ENCODE data around the gene ST14.

DNA sequence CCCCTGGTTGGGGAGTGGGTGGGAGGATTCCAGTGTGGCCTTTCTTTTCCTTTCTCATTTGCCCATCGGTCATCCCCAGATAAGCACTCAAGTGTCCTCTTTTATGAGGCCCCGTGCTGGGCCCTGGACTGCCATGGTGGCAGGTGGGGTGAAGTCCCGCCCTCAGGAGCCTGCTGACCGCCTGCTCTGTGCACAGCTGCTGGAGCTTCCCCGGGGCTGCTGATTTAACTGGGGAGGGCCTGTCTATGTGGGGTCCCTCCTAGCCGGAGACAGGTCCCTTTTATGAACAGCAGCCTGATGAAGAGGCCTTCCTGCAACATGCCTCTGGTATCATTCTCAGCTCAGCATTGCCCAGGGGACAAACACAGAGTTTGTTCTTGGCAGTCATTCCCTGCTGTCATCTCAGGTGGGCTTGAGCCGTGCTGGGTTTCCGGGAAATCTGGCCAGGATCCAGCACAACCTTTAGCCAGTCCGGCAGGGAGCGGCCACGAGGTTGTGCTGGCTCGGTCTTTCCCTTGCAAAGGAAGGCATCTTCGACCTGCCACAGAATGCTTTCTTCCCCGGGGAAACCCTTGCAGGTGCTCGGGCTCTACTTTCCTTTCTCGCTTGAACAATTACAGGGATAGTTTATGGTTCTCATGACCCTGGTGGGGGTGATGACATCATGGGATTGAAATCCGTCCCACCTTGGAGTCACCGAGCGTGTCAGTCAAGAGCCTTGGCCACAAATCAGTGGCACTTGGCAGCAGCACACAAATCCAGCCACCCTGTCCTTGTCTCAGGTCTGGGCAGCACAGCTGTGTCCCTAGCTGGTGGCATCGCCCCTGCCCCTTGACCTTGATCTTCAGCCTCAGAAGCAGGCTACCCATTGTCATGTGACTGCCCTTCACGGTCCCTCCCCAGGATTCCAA, 20.1 kb downstream of the ST14 start:
- TF ChIP-seq, protein P1, sequence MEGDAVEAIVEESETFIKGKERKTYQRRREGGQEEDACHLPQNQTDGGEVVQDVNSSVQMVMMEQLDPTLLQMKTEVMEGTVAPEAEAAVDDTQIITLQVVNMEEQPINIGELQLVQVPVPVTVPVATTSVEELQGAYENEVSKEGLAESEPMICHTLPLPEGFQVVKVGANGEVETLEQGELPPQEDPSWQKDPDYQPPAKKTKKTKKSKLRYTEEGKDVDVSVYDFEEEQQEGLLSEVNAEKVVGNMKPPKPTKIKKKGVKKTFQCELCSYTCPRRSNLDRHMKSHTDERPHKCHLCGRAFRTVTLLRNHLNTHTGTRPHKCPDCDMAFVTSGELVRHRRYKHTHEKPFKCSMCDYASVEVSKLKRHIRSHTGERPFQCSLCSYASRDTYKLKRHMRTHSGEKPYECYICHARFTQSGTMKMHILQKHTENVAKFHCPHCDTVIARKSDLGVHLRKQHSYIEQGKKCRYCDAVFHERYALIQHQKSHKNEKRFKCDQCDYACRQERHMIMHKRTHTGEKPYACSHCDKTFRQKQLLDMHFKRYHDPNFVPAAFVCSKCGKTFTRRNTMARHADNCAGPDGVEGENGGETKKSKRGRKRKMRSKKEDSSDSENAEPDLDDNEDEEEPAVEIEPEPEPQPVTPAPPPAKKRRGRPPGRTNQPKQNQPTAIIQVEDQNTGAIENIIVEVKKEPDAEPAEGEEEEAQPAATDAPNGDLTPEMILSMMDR (IDR thresholded peaks at IDR 0.05): no peak
- no peak for TF ChIP-seq POLR2A (IDR thresholded peaks at IDR 0.05)
